Naive thymus-derived CD4-positive, alpha-beta T cell (primary cell): Measurements from ENCODE around the gene PSEN1. TPM values are rescaled to one million over a fixed set of nuclear protein-coding genes. Genes with fewer than 3 reads are reported as not detected.

Source experiments
- ATAC-seq: fragments of 150-1000 bp; cut with Tn5 transposase; 2 replicates; pipeline ENCODE4 v1.10.0; 2021; ENCODE audit warnings: mild to moderate bottlenecking, moderate library complexity
- CTCF ChIA-PET: fragments of 350-600 bp; sonication (Branson Sonifier 250); formaldehyde crosslinking; loops from one replicate; lab custom pipeline; 2021; ENCODE audit warnings: antibody characterized with exemption; lab: Charles Lee
- POLR2A ChIA-PET: fragments of 350-600 bp; sonication (Branson Sonifier 250); formaldehyde crosslinking; loops from one replicate; lab custom pipeline; 2021; ENCODE audit warnings: antibody characterized with exemption, inconsistent platforms; lab: Charles Lee
- DNase-seq, 9 donors: peaks; one replicate each; pipeline versions ENCODE4 v3.0.0 to v3.0.0-alpha.2; 2020 to 2022; ENCODE audit warnings: mixed read lengths in 1 of 9
- H3K27ac ChIP-seq: one replicate; pipeline ENCODE4 v1.7.0; 2013; ENCODE audit warnings: mild to moderate bottlenecking, low read depth, low read length, moderate library complexity
- H3K27me3 ChIP-seq, 2 donors: one replicate each; pipeline ENCODE4 v1.7.0; 2013; ENCODE audit warnings: low read length in 2 of 2, mild to moderate bottlenecking in 2 of 2, moderate library complexity in 2 of 2; ENCODE audit not compliant: control insufficient read depth in 2 of 2, insufficient read depth in 2 of 2
- H3K36me3 ChIP-seq, 3 experiments: 1 replicate in 2 of 3; 2 replicates in 1 of 3; pipeline ENCODE4 v1.7.0; 2013; ENCODE audit warnings: low read length in 3 of 3, mild to moderate bottlenecking in 3 of 3, moderate library complexity in 1 of 3; ENCODE audit not compliant: insufficient read depth in 3 of 3, control insufficient read depth in 2 of 3
- H3K4me1 ChIP-seq, 2 donors: one replicate each; pipeline ENCODE4 v1.7.0; 2013; ENCODE audit warnings: low read length in 2 of 2, mild to moderate bottlenecking in 2 of 2, moderate library complexity in 1 of 2; ENCODE audit not compliant: control insufficient read depth in 2 of 2, insufficient read depth in 2 of 2
- H3K4me3 ChIP-seq: 2 replicates; pipeline ENCODE4 v1.7.0; 2013; ENCODE audit warnings: mild to moderate bottlenecking, low read length
- H3K9me3 ChIP-seq, 3 experiments: 1 replicate in 2 of 3; 2 replicates in 1 of 3; pipeline ENCODE4 v1.7.0; 2013; ENCODE audit warnings: low read length in 3 of 3; ENCODE audit not compliant: control insufficient read depth in 2 of 3
- H3K27ac Mint-ChIP-seq, 9 donors: one replicate each; pipeline ENCODE4 v1.8.0; 2020 to 2022; ENCODE audit warnings: mixed read lengths in 9 of 9, mild to moderate bottlenecking in 8 of 9, moderate library complexity in 5 of 9, inconsistent platforms in 2 of 9
- H3K27me3 Mint-ChIP-seq, 5 donors: one replicate each; pipeline ENCODE4 v1.8.0; 2021 to 2022; ENCODE audit warnings: mixed read lengths in 5 of 5, mild to moderate bottlenecking in 1 of 5
- H3K36me3 Mint-ChIP-seq, 5 donors: one replicate each; pipeline ENCODE4 v1.8.0; 2020 to 2022; ENCODE audit warnings: mixed read lengths in 5 of 5, mild to moderate bottlenecking in 3 of 5, inconsistent platforms in 1 of 5
- H3K4me1 Mint-ChIP-seq, 7 donors: one replicate each; pipeline ENCODE4 v1.8.0; 2020 to 2022; ENCODE audit warnings: mixed read lengths in 7 of 7, mild to moderate bottlenecking in 3 of 7, inconsistent platforms in 1 of 7
- H3K4me3 Mint-ChIP-seq, 10 donors: one replicate each; pipeline ENCODE4 v1.8.0; 2020 to 2022; ENCODE audit warnings: mild to moderate bottlenecking in 10 of 10, mixed read lengths in 10 of 10, moderate library complexity in 6 of 10, inconsistent platforms in 2 of 10
- H3K9me3 Mint-ChIP-seq, 11 donors: one replicate each; pipeline ENCODE4 v1.8.0; 2020 to 2022; ENCODE audit warnings: mixed read lengths in 11 of 11, mild to moderate bottlenecking in 4 of 11, inconsistent platforms in 1 of 11, moderate library complexity in 1 of 11
- intact Hi-C, 2 donors: fragments of 100-400 bp; cut with micrococcal nuclease; formaldehyde crosslinking; loops; one replicate each; pipeline ENCODE4 v1.15.1; 2023
- polyA plus RNA-seq, 2 donors: library from polyadenylated mRNA; unstranded; fragments of 300-500 nt; fragmentation: Illumina TruSeq; gene quantifications; one replicate each; pipeline ENCODE4 v1.2.3, GENCODE V29; 2021
- total RNA-seq, 6 experiments: library from RNA in 5 of 6; stranded (reverse) in 5 of 6; gene quantifications; 1 replicate in 5 of 6; 2 replicates in 1 of 6; pipeline ENCODE4 v1.2.3 and lab custom pipeline; 2021 to 2026

The PSEN1 gene
- total and polyA plus RNA-seq, 7 experiments from 2014 or later, result 23.7 to 55.8 (median 43.2) TPM

DNA sequence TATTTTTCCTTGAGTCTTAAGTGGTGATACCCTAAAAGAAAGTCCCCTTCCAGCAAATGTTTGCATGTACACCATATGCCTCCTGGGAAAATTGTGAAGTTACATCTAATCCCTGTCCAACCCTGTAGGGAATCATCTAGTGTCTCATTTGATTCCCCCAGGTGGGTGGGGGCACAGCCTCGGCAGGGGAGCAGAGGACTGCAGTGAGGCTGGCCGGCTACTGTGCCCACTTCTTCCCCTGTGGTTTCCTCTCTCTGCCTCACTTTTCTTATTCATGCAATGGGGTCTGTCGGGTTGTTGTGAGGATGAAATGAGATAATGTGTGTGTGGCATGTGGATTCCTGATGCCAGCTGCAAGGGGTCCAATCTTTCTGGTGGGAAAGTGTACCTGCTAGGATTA is 107.0 kb downstream of the PSEN1 start:
- H3K27ac Mint-ChIP-seq, result no peak overlapping the region
- Histone ChIP-seq H3K9me3 (no peaks in the 10 kb centered on the region), H3K27me3 (no peaks in the 10 kb centered on the region), H3K27ac (no peak overlapping the region), H3K4me3 (no peak overlapping the region), H3K36me3 (no peaks in the 10 kb centered on the region), H3K4me1 (peaks cover 0 to 4% of the 10 kb centered on the region in 2 donors)
- peaks cover 0 to 2% (median 0%) of the 10 kb centered on the region in 11 donors for H3K9me3 Mint-ChIP-seq
- H3K4me3 Mint-ChIP-seq, result peak overlapping the region in 1 of 10 donors; percentile 12
- POLR2A ChIA-PET, result no interaction called here
- H3K4me1 Mint-ChIP-seq, result peaks cover 16 to 34% (median 29%) of the 10 kb centered on the region in 7 donors
- ATAC-seq (no peak), DNase-seq (no peak)
- intact Hi-C loops, result no loop called here
- peaks cover 47 to 67% (median 59%) of the 10 kb centered on the region in 5 donors for H3K27me3 Mint-ChIP-seq
- H3K36me3 Mint-ChIP-seq, result peaks cover 0 to 4% (median 0%) of the 10 kb centered on the region in 5 donors
- CTCF ChIA-PET, result no interaction called here

DNA sequence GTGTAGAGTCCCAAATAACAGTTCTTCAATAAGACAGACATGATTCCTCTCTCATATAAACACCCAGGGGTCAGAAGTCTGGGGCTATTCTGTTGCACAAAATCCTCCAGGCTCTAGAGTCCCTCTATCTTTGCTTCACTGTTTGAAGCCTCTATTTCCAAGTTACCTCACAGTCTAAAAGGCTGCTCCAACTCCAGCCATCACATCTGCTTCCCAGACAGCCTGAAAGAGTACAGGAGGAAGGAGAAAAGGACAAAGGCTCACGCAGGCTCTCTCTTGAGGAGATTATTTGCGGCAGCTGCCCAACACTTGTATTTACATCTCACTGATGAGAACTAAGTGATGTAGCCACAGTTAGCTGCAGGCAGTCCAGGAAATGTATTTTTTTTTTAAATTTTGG is 107.4 kb downstream of the PSEN1 start:
- Histone ChIP-seq H3K27ac (no peak overlapping the region), H3K27me3 (no peaks in the 10 kb centered on the region), H3K4me1 (peaks cover 0 to 4% of the 10 kb centered on the region in 2 donors), H3K4me3 (no peak overlapping the region), H3K36me3 (no peaks in the 10 kb centered on the region), H3K9me3 (no peaks in the 10 kb centered on the region)
- ChIA-PET POLR2A (no interaction called here), CTCF (no interaction called here)
- ATAC-seq, result no peak
- H3K27me3 Mint-ChIP-seq, result peaks cover 43 to 62% (median 55%) of the 10 kb centered on the region in 5 donors
- peak overlapping the region in 1 of 9 donors; percentile 6 for H3K27ac Mint-ChIP-seq
- H3K36me3 Mint-ChIP-seq, result peaks cover 0 to 4% (median 0%) of the 10 kb centered on the region in 5 donors
- intact Hi-C loops, result no loop called here
- H3K4me1 Mint-ChIP-seq, result peaks cover 16 to 34% (median 27%) of the 10 kb centered on the region in 7 donors
- DNase-seq, result no peak
- H3K4me3 Mint-ChIP-seq, result peak overlapping the region in 1 of 10 donors; percentile 12
- H3K9me3 Mint-ChIP-seq, result peaks cover 0 to 2% (median 0%) of the 10 kb centered on the region in 11 donors

DNA sequence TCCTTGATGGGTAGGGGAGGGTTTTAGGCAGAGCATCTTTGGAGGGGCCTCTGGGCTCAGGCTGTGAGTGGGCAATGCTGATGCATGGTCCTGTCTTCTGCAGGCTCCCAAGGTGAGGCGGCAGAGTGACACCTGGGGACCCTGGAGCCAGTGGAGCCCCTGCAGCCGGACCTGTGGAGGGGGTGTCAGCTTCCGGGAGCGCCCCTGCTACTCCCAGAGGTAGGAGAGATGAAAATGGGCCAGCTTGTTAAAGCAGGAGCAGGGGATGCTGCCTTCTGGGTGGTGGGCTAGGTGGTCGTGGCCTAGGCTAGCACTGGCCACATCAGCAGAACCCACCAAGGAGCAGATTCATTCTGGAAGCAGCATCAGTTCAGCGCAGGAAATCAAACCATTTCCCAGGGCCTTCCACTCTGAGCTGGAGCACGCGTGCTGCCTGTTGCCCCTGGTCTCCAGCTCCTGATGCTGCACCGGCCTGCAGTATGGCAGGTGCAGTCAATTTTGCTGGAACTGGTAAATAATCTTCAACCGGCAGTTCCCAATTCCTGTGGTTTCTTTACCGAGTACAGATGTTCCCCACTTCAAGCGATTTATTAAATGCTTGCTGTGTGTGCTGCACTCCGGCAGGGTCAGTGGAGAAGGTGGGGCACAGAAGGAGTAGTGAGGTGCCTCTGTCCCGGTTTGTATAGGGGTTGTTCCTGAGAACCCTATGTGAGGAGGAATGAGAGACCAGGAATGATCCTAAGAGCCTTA is 108.4 kb downstream of the PSEN1 start:
- ATAC-seq, result no peak
- H3K4me3 Mint-ChIP-seq, result peak overlapping the region; percentile 7 to 81 (median 70)
- no peaks in the 10 kb centered on the region for H3K27me3 ChIP-seq
- peaks cover 0 to 2% (median 0%) of the 10 kb centered on the region in 11 donors for H3K9me3 Mint-ChIP-seq
- H3K27ac Mint-ChIP-seq, result peak overlapping the region in 1 of 9 donors; percentile 5
- peaks cover 0 to 4% of the 10 kb centered on the region in 2 donors for H3K4me1 ChIP-seq
- DNase-seq, result no peak
- H3K36me3 Mint-ChIP-seq, result peaks cover 0 to 4% (median 0%) of the 10 kb centered on the region in 5 donors
- CTCF ChIA-PET, result no interaction called here
- H3K4me1 Mint-ChIP-seq, result peaks cover 16 to 34% (median 21%) of the 10 kb centered on the region in 7 donors
- POLR2A ChIA-PET, result no interaction called here
- peaks cover 38 to 53% (median 46%) of the 10 kb centered on the region in 5 donors for H3K27me3 Mint-ChIP-seq
- no peak overlapping the region for H3K4me3 ChIP-seq
- no peaks in the 10 kb centered on the region for H3K9me3 ChIP-seq
- intact Hi-C loops, result no loop called here
- no peaks in the 10 kb centered on the region for H3K36me3 ChIP-seq
- H3K27ac ChIP-seq, result no peak overlapping the region

DNA sequence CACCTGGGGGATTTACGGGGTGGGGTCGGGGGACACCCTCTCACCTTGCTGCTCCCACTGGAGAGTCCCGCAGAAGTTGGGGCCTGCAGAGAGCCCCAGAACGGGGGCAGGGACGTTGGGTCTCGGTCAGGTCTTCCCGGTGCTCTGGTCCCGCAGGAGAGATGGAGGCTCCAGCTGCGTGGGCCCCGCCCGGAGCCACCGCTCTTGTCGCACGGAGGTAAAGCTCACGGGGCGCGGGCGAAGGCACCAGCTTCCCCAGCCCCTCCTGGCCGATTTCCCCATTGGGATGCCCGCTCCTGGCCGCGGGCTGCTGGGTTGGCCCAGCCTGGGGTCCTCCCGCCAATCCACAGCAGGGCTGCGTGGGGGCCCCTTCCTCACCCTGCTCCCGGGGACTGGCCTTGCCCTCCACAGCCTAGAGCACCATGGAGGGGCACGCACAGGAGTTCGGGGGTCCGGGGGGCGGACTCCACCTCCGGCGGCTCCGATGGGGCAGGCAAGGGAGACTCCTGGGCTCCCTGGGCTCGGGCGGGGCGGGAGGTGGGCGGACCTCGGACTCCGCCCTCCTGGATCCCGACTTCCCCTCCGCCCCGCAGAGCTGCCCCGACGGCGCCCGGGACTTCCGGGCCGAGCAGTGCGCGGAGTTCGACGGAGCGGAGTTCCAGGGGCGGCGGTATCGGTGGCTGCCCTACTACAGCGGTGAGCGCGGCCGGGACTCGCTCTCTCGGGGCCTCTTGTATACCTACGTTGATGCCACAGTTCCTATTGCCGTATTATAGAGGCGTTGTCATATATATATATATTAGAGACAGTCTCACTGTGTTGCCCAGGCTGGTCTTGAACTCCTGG is 109.4 kb downstream of the PSEN1 start:
- peak overlapping the region in 1 of 9 donors; percentile 14 for H3K27ac Mint-ChIP-seq
- Histone ChIP-seq H3K36me3 (no peaks in the 10 kb centered on the region), H3K27ac (no peak overlapping the region), H3K27me3 (no peaks in the 10 kb centered on the region), H3K4me1 (peaks cover 0 to 4% of the 10 kb centered on the region in 2 donors), H3K9me3 (no peaks in the 10 kb centered on the region), H3K4me3 (peak overlapping the region; percentile 48)
- H3K9me3 Mint-ChIP-seq, result peaks cover 0 to 2% (median 0%) of the 10 kb centered on the region in 11 donors
- ChIA-PET POLR2A (no interaction called here), CTCF (no interaction called here)
- DNase-seq (peak in 8 of 9 donors; percentile 17 to 60 (median 32)), ATAC-seq (peak; percentile 83)
- H3K4me1 Mint-ChIP-seq, result peaks cover 16 to 32% (median 21%) of the 10 kb centered on the region in 7 donors
- H3K27me3 Mint-ChIP-seq, result peaks cover 33 to 45% (median 38%) of the 10 kb centered on the region in 5 donors
- H3K36me3 Mint-ChIP-seq, result peaks cover 0 to 4% (median 0%) of the 10 kb centered on the region in 5 donors
- peak overlapping the region; percentile 65 to 85 (median 76) for H3K4me3 Mint-ChIP-seq
- intact Hi-C loops, result no loop called here

DNA sequence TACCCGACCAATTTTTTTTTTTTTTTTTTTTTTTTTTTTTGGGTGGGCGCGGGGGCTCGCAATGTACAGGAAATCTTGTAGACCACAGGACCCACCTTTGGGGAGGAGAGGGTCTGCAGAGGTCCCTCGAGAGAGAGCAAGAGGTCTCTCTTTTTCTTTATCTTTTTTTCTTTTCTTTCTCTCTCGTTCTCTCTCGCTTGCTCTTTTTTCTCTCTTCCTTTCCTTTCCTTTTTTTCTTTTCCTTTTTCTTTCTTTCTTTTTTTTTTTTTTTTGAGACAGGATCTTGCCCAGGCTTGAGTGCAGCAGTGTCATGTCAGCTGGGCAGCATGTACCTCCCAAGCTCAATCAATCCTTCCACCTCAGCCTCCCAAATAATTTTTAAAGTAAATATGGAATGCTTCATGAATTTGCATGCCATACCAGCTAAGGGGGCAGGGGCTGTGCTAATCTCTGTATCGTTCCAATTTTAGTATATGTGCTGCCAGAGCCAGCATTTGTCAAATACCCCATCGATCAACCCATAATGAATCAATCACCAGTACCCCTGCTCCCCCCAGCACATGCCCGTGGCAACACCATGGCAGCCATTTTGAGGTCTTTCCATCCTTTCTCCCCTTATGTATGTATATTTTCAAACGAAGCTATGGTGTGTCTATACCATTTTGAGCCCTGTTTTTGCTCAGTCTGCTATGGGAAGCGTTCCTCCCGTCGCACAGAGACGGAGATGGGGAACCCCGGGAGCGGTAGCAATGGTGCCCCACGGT is 110.3 kb downstream of the PSEN1 start:
- Histone ChIP-seq H3K4me1 (peaks cover 0 to 4% of the 10 kb centered on the region in 2 donors), H3K27me3 (no peaks in the 10 kb centered on the region), H3K36me3 (no peaks in the 10 kb centered on the region), H3K4me3 (peak overlapping the region; percentile 48), H3K27ac (no peak overlapping the region), H3K9me3 (no peaks in the 10 kb centered on the region)
- intact Hi-C loops, result no loop called here
- Mint-ChIP-seq H3K9me3 (peaks cover 0 to 2% (median 0%) of the 10 kb centered on the region in 11 donors), H3K4me1 (peaks cover 15 to 30% (median 21%) of the 10 kb centered on the region in 7 donors), H3K4me3 (peak overlapping the region; percentile 44 to 85 (median 72)), H3K27me3 (peaks cover 28 to 41% (median 31%) of the 10 kb centered on the region in 5 donors), H3K27ac (no peak overlapping the region), H3K36me3 (peaks cover 0 to 4% (median 0%) of the 10 kb centered on the region in 5 donors)
- ATAC-seq (no peak), DNase-seq (no peak)
- ChIA-PET CTCF (no interaction called here), POLR2A (no interaction called here)
